Measurements from ENCODE around the gene KIAA1143. TPM values are rescaled to one million over a fixed set of nuclear protein-coding genes. Genes with fewer than 3 reads are reported as not detected.

KIAA1143 gene
- total and polyA plus RNA-seq, 2 of the 13 experiments (the other 11 are each of a cell fraction or from before 2014, with no cell fraction given), result 9.9 to 27.2 TPM

DNA sequence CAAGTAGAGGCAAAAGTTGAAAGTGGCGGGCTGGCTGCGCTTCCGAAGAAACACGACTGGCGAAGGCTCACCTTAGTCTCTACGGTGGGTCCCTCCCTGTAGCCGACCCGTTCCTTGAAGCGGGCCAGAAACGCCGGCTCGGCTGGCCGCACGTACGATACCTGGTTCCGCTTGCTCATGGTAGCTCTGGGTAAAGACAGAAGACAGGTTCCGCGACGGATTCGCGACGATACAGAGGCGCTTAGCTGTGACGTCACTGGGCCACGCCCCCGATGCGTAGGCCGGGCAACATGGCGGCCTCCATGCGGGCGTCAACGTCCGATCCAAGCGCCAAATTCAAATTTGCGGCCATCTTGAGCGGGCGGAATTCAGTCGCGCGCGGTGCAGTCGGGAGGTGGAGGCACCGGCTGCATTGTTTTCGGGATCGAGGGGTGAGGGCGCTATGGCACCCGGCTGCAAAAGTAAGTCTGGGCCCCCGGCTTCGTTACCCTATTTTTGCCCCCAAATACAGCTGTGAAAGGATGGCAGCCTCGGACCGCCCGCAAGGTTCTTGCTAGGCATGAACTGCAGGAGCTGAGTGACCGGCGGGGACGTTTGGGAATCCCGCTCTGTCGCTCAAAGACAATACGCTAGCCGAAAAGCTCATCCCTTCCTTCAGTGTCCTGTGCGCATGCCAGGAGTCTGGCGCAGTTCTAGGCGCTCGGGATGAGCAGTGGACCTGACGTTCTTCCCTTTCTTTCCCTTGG lies at the start of gene KIAA1143, which contains the start of gene KIF15 (continued):
- no peak for TF ChIP-seq CAMTA2 (CRISPR knock-in tag; IDR thresholded peaks at IDR 0.05; ENCODE audit: borderline replicate concordance)
- TF ChIP-seq ZNF746 (CRISPR knock-in tag; IDR thresholded peaks at IDR 0.05), result no peak; the same call in 1 of the 2 replicates
- 0 out of 2 replicates have a peak, but pooled peaks have one; percentile 73 for TF ChIP-seq ELF3 (CRISPR knock-in tag; IDR thresholded peaks at IDR 0.05)
- peak; percentile 95 for TF ChIP-seq HDAC2 (CRISPR knock-in tag; IDR thresholded peaks at IDR 0.05)
- no peak for TF ChIP-seq ZNF710 (CRISPR knock-in tag; IDR thresholded peaks at IDR 0.05; ENCODE audit: borderline replicate concordance)
- peak; percentile 96 for TF ChIP-seq DMAP1 (CRISPR knock-in tag; IDR thresholded peaks at IDR 0.05)
- peak; percentile 85 for TF ChIP-seq IRF2 (CRISPR knock-in tag; IDR thresholded peaks at IDR 0.05)
- TF ChIP-seq, protein P1, sequence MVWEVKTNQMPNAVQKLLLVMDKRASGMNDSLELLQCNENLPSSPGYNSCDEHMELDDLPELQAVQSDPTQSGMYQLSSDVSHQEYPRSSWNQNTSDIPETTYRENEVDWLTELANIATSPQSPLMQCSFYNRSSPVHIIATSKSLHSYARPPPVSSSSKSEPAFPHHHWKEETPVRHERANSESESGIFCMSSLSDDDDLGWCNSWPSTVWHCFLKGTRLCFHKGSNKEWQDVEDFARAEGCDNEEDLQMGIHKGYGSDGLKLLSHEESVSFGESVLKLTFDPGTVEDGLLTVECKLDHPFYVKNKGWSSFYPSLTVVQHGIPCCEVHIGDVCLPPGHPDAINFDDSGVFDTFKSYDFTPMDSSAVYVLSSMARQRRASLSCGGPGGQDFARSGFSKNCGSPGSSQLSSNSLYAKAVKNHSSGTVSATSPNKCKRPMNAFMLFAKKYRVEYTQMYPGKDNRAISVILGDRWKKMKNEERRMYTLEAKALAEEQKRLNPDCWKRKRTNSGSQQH (CRISPR knock-in tag; IDR thresholded peaks at IDR 0.05; ENCODE audit: low read depth), result peak; percentile 99
- TF ChIP-seq TAF15 (IDR thresholded peaks at IDR 0.05; ENCODE audit: low read depth, low read length, poor library complexity, severe bottlenecking), result no peak
- TF ChIP-seq PATZ1 (CRISPR knock-in tag; IDR thresholded peaks at IDR 0.05), result peak; percentile 34; the same call in 1 of the 2 replicates
- no peak for TF ChIP-seq GTF3A (CRISPR knock-in tag; conservative IDR thresholded peaks at IDR 0.05)
- no peak for TF ChIP-seq NR2F2 (IDR thresholded peaks at IDR 0.05; ENCODE audit: borderline replicate concordance, low read depth)
- TF ChIP-seq TOE1 (CRISPR knock-in tag; IDR thresholded peaks at IDR 0.05), result no peak; the same call in 1 of the 2 replicates
- TF ChIP-seq, protein P2, sequence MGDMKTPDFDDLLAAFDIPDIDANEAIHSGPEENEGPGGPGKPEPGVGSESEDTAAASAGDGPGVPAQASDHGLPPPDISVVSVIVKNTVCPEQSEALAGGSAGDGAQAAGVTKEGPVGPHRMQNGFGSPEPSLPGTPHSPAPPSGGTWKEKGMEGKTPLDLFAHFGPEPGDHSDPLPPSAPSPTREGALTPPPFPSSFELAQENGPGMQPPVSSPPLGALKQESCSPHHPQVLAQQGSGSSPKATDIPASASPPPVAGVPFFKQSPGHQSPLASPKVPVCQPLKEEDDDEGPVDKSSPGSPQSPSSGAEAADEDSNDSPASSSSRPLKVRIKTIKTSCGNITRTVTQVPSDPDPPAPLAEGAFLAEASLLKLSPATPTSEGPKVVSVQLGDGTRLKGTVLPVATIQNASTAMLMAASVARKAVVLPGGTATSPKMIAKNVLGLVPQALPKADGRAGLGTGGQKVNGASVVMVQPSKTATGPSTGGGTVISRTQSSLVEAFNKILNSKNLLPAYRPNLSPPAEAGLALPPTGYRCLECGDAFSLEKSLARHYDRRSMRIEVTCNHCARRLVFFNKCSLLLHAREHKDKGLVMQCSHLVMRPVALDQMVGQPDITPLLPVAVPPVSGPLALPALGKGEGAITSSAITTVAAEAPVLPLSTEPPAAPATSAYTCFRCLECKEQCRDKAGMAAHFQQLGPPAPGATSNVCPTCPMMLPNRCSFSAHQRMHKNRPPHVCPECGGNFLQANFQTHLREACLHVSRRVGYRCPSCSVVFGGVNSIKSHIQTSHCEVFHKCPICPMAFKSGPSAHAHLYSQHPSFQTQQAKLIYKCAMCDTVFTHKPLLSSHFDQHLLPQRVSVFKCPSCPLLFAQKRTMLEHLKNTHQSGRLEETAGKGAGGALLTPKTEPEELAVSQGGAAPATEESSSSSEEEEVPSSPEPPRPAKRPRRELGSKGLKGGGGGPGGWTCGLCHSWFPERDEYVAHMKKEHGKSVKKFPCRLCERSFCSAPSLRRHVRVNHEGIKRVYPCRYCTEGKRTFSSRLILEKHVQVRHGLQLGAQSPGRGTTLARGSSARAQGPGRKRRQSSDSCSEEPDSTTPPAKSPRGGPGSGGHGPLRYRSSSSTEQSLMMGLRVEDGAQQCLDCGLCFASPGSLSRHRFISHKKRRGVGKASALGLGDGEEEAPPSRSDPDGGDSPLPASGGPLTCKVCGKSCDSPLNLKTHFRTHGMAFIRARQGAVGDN (CRISPR knock-in tag; IDR thresholded peaks at IDR 0.05), result peak; percentile 89
- no peak for TF ChIP-seq JARID2 (CRISPR knock-in tag; IDR thresholded peaks at IDR 0.05; ENCODE audit: insufficient replicate concordance)
- TF ChIP-seq ZC3H4 (CRISPR knock-in tag; IDR thresholded peaks at IDR 0.05; ENCODE audit: borderline replicate concordance), result no peak
- TF ChIP-seq ZNF766 (CRISPR knock-in tag; IDR thresholded peaks at IDR 0.05; ENCODE audit: borderline replicate concordance), result peak; percentile 86; the same call in 1 of the 2 replicates

Measured in HepG2 (cell line).